ENCODE measurements around the gene RAD51B.
"Not testable (repeated sequence)": the region's sequence is repeated elsewhere in the genome, so short reads cannot be mapped to it uniquely, and the experiment has no call there.

Gene RAD51B

DNA sequence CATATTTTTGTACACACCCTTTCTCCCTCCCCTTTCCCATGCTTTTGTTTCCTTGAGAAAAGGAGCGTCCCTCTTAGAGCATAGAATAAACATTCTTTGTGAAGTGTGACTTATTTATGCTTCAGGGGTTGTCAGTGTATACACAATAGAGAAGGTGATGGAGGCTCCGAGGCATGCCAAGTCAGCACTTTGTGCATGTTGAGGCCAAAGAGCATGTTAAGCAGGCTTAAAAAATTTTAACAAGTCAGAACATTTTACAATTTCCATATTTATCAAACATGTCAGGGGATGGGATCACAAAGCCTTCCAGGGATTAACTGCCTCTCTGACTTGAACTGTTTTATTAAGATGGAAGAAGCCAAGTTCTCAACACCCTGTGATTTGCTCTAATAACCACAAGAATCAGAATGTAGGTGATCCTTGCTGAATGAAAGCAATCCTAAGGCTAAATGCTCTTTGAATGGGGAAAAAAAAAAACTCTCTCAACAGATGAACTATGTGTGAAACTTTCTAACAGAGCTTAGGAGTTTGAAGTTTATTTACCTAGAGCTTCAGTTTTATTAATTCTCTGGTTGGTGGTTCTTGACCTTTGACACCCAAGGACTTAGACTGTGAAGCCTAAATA is 223.1 kb downstream of the RAD51B start:
- TF ChIP-seq, protein P1, sequence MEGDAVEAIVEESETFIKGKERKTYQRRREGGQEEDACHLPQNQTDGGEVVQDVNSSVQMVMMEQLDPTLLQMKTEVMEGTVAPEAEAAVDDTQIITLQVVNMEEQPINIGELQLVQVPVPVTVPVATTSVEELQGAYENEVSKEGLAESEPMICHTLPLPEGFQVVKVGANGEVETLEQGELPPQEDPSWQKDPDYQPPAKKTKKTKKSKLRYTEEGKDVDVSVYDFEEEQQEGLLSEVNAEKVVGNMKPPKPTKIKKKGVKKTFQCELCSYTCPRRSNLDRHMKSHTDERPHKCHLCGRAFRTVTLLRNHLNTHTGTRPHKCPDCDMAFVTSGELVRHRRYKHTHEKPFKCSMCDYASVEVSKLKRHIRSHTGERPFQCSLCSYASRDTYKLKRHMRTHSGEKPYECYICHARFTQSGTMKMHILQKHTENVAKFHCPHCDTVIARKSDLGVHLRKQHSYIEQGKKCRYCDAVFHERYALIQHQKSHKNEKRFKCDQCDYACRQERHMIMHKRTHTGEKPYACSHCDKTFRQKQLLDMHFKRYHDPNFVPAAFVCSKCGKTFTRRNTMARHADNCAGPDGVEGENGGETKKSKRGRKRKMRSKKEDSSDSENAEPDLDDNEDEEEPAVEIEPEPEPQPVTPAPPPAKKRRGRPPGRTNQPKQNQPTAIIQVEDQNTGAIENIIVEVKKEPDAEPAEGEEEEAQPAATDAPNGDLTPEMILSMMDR (IDR thresholded peaks at IDR 0.05; ENCODE audit: borderline replicate concordance, insufficient read depth, low read depth, low read length): no peak
- no peak overlapping the region for H3K4me3 ChIP-seq (ENCODE audit: low read depth, low read length)

DNA sequence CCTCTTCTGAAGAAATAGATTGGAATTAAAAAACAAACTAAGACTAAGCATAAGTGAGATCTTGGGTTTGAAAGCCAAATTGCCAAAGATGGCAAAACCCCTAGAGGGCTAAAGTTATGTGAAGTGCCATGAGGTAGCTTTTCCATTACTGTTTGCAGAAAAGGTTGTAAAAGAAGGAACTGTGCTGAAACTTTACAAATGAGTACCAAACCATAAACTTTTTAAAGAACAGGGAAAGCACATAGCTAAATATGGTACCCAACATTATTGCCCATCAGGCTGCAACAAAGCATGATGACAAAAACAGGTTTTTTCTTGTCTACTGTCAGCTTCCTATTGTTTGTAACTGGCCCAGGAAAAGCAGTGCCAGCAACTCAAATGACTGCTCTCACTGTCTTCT is 224.2 kb downstream of the RAD51B start:
- TF ChIP-seq, protein P1 (IDR thresholded peaks at IDR 0.05; ENCODE audit: borderline replicate concordance, insufficient read depth, low read depth, low read length): no peak
- H3K4me3 ChIP-seq (ENCODE audit: low read depth, low read length): no peak overlapping the region

DNA sequence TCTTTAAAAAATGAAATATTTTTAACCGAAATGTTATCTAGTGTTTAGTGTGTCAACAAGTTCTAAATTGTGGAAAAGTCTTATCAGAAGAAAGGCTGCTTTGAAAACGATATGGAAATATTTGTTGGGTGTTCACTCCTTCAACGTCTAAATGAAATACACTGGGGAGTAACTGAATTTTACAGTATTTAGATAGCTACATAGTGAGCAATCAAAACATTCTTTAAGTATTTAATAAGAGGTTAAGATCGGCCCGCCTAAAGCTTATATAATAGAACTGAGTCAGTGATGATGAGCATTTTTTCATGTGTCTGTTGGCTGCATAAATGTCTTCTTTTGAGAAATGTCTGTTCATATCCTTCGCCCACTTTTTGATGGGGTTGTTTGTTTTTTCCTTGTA is 228.3 kb downstream of the RAD51B start:
- no peak overlapping the region for H3K4me3 ChIP-seq (ENCODE audit: low read depth, low read length)
- TF ChIP-seq, protein P1 (IDR thresholded peaks at IDR 0.05; ENCODE audit: borderline replicate concordance, insufficient read depth, low read depth, low read length): no peak

DNA sequence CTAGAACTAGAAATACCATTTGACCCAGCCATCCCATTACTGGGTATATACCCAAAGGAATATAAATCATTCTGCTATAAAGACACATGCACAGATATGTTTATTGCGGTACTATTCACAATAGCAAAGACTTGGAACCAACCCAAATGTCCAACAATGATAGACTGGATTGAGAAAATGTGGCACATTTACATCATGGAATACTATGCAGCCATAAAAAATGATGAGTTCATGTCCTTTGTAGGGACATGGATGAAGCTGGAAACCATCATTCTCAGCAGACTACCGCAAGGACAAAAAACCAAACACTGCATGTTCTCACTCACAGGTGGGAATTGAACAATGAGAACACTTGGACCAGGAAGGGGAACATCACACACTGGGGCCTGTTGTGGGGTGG is 229.2 kb downstream of the RAD51B start:
- H3K4me3 ChIP-seq (ENCODE audit: low read depth, low read length): not testable (repeated sequence)

DNA sequence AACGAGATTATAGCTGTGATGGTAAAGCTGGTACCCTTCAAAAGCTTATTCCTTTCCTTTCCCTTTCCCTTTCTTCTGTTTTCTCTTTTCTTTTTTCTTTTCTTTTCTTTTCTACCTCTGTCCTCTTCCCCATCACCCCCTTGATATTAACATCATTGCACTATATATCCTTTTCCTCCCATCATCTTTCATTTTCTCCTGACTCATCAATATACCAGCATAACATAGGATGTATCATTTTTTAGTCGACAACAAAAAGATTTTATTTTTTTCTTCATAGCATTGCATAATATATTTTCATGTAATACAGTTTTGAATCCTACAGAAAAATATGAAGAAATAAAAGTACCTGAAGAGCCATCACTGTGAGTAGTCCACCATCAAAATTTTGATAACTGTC is 230.6 kb downstream of the RAD51B start:
- H3K4me3 ChIP-seq (ENCODE audit: low read depth, low read length): no peak overlapping the region
- TF ChIP-seq, protein P1 (IDR thresholded peaks at IDR 0.05; ENCODE audit: borderline replicate concordance, insufficient read depth, low read depth, low read length): no peak

DNA sequence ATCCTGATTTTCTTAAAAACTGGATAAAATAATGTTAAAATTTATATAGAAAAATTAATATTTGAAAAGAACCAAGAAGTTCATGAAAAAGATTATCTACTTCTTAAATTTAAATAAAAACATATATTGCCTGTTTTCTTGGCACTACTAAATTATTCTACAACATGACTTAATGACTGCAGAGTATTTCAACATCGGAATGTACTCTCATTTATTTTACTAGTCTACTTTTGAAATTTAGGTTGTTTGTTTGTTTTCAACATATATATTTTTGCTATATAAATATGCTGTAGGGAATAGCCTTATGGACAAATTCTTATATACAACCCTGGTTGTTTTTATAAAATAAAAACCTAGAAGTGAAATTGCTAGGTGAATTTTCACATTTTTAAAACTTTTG is 231.6 kb downstream of the RAD51B start:
- H3K4me3 ChIP-seq (ENCODE audit: low read depth, low read length): no peak overlapping the region
- TF ChIP-seq, protein P1 (IDR thresholded peaks at IDR 0.05; ENCODE audit: borderline replicate concordance, insufficient read depth, low read depth, low read length): no peak

DNA sequence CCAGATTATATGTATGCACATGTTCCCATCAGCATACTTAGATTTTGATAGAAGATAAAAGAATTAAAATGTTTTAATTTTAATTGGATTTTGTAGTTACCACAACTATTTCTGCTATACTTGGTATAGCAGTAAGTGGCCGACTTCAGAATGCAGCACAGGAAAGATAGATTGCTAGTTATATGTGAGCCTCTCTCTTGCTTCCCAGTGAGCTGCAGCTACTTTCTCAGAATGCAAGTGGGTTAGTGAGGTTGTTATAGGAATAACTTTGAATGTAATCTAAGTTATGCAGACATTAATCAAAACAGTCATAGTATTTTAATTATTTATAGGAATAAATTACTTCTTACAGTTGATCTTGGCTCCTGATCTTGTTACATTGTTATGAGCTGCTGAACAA is 240.6 kb downstream of the RAD51B start:
- H3K4me3 ChIP-seq (ENCODE audit: low read depth, low read length): no peak overlapping the region
- TF ChIP-seq, protein P1 (IDR thresholded peaks at IDR 0.05; ENCODE audit: borderline replicate concordance, insufficient read depth, low read depth, low read length): no peak

DNA sequence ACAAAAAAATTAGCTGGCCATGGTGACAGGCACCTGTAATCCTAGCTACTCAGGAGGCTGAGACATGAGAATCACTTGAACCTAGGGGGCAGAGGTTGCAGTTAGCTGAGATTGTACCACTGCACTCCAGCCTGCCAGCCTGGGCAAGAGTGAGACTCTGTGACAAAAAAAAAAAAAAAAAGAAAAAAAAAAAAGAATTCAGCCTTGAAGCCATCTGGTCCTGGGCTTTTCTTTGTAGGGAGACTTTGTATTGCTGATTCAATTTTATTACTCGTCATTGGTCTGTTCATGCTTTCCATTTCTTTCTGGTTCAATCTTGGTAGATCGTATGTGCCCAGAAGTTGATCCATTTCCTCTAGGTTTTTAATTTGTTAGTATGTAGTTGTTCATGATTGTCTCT is 243.1 kb downstream of the RAD51B start:
- H3K4me3 ChIP-seq (ENCODE audit: low read depth, low read length): no peak overlapping the region
- TF ChIP-seq, protein P1 (IDR thresholded peaks at IDR 0.05; ENCODE audit: borderline replicate concordance, insufficient read depth, low read depth, low read length): no peak
